HL-60 (cell line): ENCODE data around the gene TNFSF8.
A peak's percentile ranks its signal among the peaks of the same experiment; 100 is the strongest.

Experiments
- DNase-seq, 2 experiments: peaks; one replicate each; pipeline ENCODE4 v3.0.0-alpha.2; 2010 to 2020; ENCODE audit warnings: low read depth in 1 of 2, low spot score in 1 of 2
- H3K27ac ChIP-seq: fragments of 250-450 bp; sonication (Bioruptor Pico); replicated peaks from 2 replicates; pipeline ENCODE4 v1.5.1; 2020; ENCODE audit warnings: mild to moderate bottlenecking, moderate library complexity
- H3K27me3 ChIP-seq: fragments of 250-450 bp; sonication (Bioruptor Pico); 2 replicates; pipeline ENCODE4 v1.5.1; 2021; ENCODE audit warnings: mild to moderate bottlenecking, moderate library complexity; ENCODE audit not compliant: insufficient read depth, poor library complexity, severe bottlenecking
- H3K4me3 ChIP-seq: replicated peaks from 2 replicates; pipeline ENCODE4 v1.5.1; 2011; ENCODE audit warnings: mild to moderate bottlenecking, control low read depth, low read length; ENCODE audit not compliant: insufficient read depth
- REST ChIP-seq: IDR thresholded peaks from 2 replicates; pipeline ENCODE4 v1.6.1; 2012; ENCODE audit warnings: low read depth; ENCODE audit not compliant: insufficient replicate concordance
- SPI1 ChIP-seq: IDR thresholded peaks from 2 replicates; pipeline ENCODE4 v1.6.1; 2012; ENCODE audit warnings: low read depth, mild to moderate bottlenecking, borderline replicate concordance

The TNFSF8 gene

GRCh38 chr9:114851306-114851705 is 79.1 kb downstream of the TNFSF8 start:
- DNase-seq = peak; percentile 5 to 6
- Histone ChIP-seq H3K27ac (no peak overlapping the region), H3K4me3 (no peak overlapping the region), H3K27me3 (no peaks in the 10 kb centered on the region)
- TF ChIP-seq REST = no peak
- peak; percentile 41; the same call in 1 of the 2 replicates for TF ChIP-seq SPI1
